D721Med (cell line): ENCODE measurements around the gene LDLRAD3.
"Not testable (repeated sequence)": the region's sequence is repeated elsewhere in the genome, so short reads cannot be mapped to it uniquely, and the experiment has no call there.

ENCODE experiments used
- DNase-seq: peaks from one replicate; pipeline ENCODE4 v3.0.0; 2011; ENCODE audit warnings: low spot score; ENCODE audit not compliant: insufficient read length
- FAIRE-seq: peaks from 2 replicates; lab custom pipeline; 2011; peaks lifted over from hg19 to GRCh38; lab: Jason Lieb, UNC
- TF ChIP-seq, protein P1 (sequence below): IDR thresholded peaks from 2 replicates; pipeline ENCODE4 v1.5.1; 2012; ENCODE audit warnings: mild to moderate bottlenecking, control low read depth; ENCODE audit not compliant: insufficient read depth; ENCODE audit errors: missing control alignments

LDLRAD3 gene

DNA sequence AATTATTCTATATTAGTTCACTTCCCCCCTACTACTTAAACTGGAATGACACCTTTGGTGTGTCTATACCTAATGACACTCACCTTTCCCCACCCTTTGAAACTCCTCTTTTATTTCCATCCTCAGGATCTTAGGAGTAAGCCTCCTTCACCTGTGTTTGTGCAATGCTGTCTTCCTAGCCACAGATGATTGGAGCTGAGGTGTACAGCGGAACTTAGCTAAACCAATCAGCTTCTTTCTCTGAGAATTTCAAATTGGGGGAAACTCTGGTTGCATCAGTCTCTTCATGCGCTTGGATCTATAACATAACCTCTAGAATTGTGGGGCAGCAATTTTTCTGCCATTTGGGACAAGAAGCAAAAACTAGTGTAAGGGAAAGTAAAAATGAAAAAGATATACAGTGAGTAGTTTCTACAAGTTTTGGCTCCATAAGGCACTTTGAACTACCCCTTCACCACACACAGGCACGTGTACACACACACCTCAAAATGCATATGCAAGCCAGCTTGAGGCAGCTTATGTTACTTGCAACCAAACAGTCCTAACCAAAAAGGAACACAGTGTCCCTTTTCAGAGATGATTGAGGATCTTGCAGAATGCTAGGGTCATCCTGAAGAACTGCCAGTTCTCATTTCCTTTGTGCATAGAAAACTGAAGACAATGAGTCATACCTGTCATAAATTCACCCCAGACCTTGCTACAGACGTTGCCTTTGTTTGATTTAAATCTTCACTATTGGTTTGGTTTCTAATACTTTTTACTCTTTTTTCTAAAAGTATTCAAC, 36.0 kb upstream of the LDLRAD3 start:
- DNase-seq (no peak), FAIRE-seq (no peak)
- TF ChIP-seq, protein P1, sequence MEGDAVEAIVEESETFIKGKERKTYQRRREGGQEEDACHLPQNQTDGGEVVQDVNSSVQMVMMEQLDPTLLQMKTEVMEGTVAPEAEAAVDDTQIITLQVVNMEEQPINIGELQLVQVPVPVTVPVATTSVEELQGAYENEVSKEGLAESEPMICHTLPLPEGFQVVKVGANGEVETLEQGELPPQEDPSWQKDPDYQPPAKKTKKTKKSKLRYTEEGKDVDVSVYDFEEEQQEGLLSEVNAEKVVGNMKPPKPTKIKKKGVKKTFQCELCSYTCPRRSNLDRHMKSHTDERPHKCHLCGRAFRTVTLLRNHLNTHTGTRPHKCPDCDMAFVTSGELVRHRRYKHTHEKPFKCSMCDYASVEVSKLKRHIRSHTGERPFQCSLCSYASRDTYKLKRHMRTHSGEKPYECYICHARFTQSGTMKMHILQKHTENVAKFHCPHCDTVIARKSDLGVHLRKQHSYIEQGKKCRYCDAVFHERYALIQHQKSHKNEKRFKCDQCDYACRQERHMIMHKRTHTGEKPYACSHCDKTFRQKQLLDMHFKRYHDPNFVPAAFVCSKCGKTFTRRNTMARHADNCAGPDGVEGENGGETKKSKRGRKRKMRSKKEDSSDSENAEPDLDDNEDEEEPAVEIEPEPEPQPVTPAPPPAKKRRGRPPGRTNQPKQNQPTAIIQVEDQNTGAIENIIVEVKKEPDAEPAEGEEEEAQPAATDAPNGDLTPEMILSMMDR, result no peak

DNA sequence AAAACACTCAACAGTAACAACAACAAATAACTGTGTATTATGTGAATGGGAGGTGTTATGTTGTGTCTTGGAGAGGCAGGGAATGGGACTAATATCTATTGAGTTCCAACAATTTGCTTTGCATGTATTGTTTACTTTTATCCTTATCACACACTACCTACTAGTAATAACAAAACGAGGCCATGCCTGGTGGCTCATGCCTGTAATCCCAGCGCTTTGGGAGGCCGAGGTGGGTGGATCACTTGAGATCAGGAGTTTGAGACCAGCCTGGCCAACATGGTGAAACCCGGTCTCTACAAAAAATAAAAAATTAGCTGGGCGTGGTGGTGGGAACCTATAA, 35.5 kb upstream of the LDLRAD3 start:
- not testable (repeated sequence) for FAIRE-seq, DNase-seq

DNA sequence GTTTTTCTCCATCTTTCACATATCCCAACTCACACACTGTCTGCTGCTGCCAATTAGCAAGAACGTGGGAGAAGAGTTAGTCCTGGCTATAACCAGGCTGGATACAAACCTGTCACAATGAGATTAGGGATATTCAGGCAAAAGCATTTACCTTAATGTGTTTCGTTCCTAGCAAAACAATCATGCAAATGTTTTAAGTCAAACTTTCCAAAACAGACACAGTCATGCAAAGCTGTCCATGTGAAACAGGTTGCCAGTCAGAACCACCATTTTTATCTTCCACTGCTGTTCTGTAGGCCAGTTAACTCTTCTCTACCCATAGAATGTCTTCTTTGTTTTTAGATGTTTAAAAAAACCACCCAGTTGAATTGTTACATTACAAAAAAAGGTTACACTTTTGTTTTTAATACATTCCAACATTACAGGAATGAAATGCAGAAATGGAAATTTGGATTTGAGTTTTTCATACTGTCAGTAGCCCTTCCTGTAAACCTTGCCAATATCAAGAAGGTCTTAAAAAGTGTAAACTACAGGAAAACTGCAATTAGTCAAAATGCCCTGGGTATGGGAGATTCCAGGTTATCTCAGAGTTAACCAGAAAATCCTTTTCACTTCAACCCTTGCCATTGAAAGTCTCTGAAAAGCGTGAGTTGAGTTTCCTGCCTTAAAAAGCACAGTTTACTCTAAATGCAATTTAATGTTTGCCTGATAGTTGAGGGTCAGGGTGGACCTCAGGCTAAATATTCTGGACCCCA, 34.2 kb upstream of the LDLRAD3 start:
- DNase-seq (no peak), FAIRE-seq (no peak)
- TF ChIP-seq, protein P1, result no peak

DNA sequence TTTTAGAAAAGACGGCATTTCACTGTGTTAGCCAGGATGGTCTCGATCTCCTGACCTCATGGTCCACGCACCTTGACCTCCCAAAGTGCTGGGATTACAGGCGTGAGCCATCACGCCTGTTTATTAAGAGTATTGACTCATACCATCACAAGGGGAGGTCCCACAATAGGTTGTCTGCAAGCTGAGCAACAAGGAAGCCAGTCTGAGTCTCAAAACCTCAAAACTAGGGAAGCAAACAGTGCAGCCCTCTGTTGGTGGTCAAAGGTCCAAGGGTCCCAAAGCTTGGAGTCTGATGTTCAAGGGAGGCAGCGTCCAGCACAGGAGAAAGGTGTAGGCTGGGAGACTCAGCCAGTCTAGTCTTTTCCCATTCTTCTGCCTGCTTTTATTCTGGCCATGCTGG, 32.8 kb upstream of the LDLRAD3 start:
- FAIRE-seq (no peak), DNase-seq (no peak)
- TF ChIP-seq, protein P1, result no peak

DNA sequence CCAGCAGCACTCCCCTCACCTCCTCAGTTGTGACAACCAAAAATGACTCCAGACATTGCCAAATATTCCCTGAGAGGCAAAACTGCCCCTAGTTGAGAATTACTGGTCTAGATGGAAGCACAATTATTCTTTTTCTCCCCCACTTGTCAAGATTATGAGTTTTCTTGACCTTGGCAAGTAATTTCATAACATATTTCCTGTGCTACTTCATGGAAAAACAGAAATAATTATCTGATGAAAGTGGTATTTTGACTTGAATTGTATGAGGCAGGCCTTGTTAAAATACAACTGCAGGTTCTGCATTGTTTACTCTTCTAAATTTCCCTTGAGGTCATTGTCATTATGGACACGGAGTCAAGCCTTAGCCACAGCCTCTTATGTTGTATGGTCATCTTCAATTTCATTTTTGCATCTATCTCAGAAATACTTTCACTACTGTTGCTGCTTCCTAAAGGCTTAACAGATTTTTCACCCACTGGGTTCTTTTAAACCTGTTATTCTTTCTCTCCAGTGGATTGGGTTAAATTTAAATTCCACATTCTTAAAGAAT, 32.2 kb upstream of the LDLRAD3 start:
- TF ChIP-seq, protein P1, result no peak
- DNase-seq, result no peak
- no peak for FAIRE-seq

DNA sequence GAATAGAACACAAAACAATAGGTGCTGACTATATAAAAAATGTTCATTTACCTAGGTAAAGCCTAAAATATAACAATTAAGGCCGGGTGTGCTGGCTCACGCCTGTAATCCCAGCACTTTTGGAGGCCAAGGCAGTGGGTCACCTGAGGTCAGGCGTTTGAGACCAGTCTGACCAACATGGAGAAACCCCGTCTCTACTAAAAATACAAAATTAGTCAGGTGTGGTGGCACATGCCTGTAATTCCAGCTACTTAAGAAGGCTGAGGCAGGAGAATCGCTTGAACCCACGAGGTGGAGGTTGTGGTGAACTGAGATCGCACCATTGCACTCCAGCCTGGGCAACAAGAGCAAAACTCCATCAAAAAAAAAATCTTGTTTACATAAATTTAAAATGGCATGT, 31.4 kb upstream of the LDLRAD3 start:
- FAIRE-seq, DNase-seq: not testable (repeated sequence)

DNA sequence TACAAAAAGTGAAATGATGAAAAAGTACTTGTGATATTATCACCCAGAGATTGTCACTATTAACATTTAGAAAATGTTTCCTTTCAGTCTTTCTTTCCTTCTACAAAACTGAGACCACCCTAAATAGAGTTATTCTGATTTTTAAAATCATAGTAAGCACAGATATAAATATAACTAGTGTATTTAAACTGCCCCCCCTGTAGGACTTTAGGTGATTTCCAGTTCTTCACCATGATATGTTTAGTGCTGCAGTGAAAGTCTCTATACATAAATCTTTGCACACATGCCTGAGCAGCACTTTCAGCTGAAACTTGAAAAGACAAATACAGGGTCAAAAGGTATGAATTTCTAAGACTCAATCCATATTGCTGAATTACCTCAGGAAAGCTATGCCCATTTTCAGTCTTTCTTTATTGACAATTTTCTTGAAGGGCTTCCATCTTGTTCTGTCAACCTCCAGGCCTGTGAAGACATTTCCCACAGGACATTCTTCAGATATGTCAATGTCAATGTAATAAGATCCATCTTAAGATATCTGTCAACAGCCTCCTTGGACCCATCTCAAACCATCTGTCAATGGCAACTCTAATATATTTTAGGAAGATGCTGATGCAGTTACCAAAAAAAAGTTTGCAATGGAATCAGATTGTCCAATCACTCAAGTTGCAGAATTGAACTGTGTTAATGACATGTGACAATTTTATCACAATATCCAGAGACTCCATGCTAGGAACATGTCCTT, 30.8 kb upstream of the LDLRAD3 start:
- no peak for FAIRE-seq

More for the DNA sequence above, 30.8 kb upstream of the LDLRAD3 start:
- TF ChIP-seq, protein P1, result no peak
- no peak for DNase-seq
